ENCODE data around the gene RNF166. TPM values are rescaled to one million over a fixed set of nuclear protein-coding genes. Genes with fewer than 3 reads are reported as not detected.

The RNF166 gene
- total RNA-seq, 2 experiments from 2014 or later, result 334 to 355 TPM

DNA sequence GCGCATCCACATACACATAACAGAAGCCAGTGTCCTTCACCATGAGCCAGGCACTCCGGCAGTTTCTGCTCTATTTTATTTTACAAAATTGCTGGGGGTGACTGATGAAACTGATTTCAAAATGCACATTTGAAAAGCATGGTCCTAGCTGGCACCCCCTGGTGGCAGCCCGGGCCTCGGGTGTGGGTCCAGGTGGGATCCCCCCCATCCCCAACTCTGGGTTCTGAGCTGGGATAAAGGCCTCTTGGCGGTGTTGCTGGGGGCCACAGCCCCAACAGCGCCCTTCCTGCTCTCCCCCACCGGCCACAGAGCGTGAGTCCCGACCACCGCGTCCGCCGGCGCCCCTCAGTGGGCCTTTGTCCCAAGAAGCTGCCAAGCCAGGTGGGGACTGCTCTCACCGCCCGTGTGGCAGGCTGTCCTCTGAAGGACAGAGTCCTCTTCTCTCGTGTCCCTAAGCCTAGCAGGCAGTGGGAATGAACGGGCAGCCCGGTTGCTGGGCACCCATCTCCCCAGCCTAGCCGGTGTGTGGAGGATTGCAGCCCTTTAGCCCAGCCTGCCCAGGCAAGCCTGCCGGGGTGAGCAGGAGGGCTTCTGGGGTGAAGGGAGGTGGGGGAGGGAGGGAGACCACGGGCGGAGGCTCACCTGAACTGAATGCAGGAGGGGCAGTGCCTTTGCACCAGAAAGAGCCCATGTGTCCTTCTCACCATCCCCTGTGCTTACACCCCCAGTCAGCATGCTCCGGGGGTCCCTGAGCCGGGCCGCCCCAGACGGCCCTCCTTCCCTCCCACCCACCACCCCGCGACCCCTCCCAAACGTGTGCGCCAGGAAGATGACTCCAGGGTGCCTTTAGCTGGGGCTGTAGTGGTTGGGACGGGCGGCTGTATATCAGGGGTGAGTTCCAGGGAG is 20.8 kb downstream of the RNF166 start:
- ChIA-PET POLR2A (interaction anchor here (0.7 to 4.7 kb wide), 5 partner anchors 12 to 46 kb away, joined by 3 to 71 read pairs (median 3); partner anchors contain the start of genes CTU2, CYBA and RNF166), CTCF (interaction anchor here (0.7 to 2.3 kb wide), 10 partner anchors 8 to 115 kb away, joined by 3 to 23 read pairs (median 6); partner anchors contain the start of genes CTU2, MVD, RNF166 and ZC3H18)
- intact Hi-C loops (cut with DNase I, micrococcal nuclease), result loop anchor here (1.0 to 5.0 kb wide), 6 partner anchors 15 to 233 kb away; partner anchors contain the start of genes CYBA (in 2 of the 2), MVD (in 1 of the 2) and ZFPM1 (in 1 of the 2)
- DNase-seq (peak; percentile 44 to 80 (median 58)), ATAC-seq (ENCODE audit: poor library complexity) (peak; percentile 26)
- Histone ChIP-seq H3K4me3 (ENCODE audit: low read length) (peak overlapping the region; percentile 77), H3K9me3 (ENCODE audit: control insufficient read depth in 1 of 2, insufficient read depth in 1 of 2, low read length in 2 of 2) (no peaks in the 10 kb centered on the region), H3K27me3 (ENCODE audit: control insufficient read depth in 1 of 2, insufficient read depth in 2 of 2, low read length in 2 of 2) (no peaks in the 10 kb centered on the region), H3K4me1 (ENCODE audit: insufficient read depth, low read length) (peaks cover 80% of the 10 kb centered on the region), H3K27ac (ENCODE audit: low read depth in 1 of 2, low read length in 2 of 2) (peak overlapping the region; percentile 29 to 56), H3K36me3 (ENCODE audit: insufficient read depth, low read length) (peaks cover 18% of the 10 kb centered on the region)
- Mint-ChIP-seq H3K27me3 (no peaks in the 10 kb centered on the region), H3K36me3 (ENCODE audit: low read depth) (peaks cover 14% of the 10 kb centered on the region), H3K4me3 (peak overlapping the region; percentile 87), H3K4me1 (ENCODE audit: low read depth) (peaks cover 55% of the 10 kb centered on the region), H3K9me3 (no peaks in the 10 kb centered on the region), H3K27ac (peak overlapping the region; percentile 80)
- peak; percentile 71 for TF ChIP-seq CTCF (IDR thresholded peaks at IDR 0.05)

GRCh38 chr16:88684569-88685155 is 21.5 kb downstream of the RNF166 start:
- Mint-ChIP-seq H3K4me3 (peak overlapping the region; percentile 87), H3K9me3 (no peaks in the 10 kb centered on the region), H3K36me3 (ENCODE audit: low read depth) (peaks cover 19% of the 10 kb centered on the region), H3K4me1 (ENCODE audit: low read depth) (peaks cover 50% of the 10 kb centered on the region), H3K27ac (peak overlapping the region; percentile 80), H3K27me3 (no peaks in the 10 kb centered on the region)
- POLR2A ChIA-PET, result interaction anchor here (0.7 to 4.7 kb wide), 4 partner anchors 12 to 46 kb away, joined by 3 to 71 read pairs (median 4); partner anchors contain the start of genes CTU2 and RNF166
- no peak for TF ChIP-seq CTCF (IDR thresholded peaks at IDR 0.05)
- Histone ChIP-seq H3K27ac (ENCODE audit: low read depth in 1 of 2, low read length in 2 of 2) (no peak overlapping the region), H3K4me1 (ENCODE audit: insufficient read depth, low read length) (peaks cover 78% of the 10 kb centered on the region), H3K4me3 (ENCODE audit: low read length) (peak overlapping the region; percentile 77), H3K36me3 (ENCODE audit: insufficient read depth, low read length) (peaks cover 25% of the 10 kb centered on the region), H3K9me3 (ENCODE audit: control insufficient read depth in 1 of 2, insufficient read depth in 1 of 2, low read length in 2 of 2) (no peaks in the 10 kb centered on the region), H3K27me3 (ENCODE audit: control insufficient read depth in 1 of 2, insufficient read depth in 2 of 2, low read length in 2 of 2) (no peaks in the 10 kb centered on the region)
- no peak for DNase-seq
- CTCF ChIA-PET, result interaction anchor here (0.7 to 2.3 kb wide), 10 partner anchors 9 to 115 kb away, joined by 3 to 23 read pairs (median 6); partner anchors contain the start of genes CTU2, MVD, RNF166 and ZC3H18
- intact Hi-C loops (cut with DNase I, micrococcal nuclease), result loop anchor here (2.0 to 5.0 kb wide), 4 partner anchors 20 to 232 kb away; partner anchors contain the start of genes CYBA (in 2 of the 2), IL17C (in 1 of the 2) and ZFPM1 (in 1 of the 2)
- ATAC-seq (ENCODE audit: poor library complexity), result no peak

All from CD4-positive, alpha-beta T cell (primary cell).